H1 (cell line): ENCODE measurements around the gene CEP85.

Experiments
- CEBPB ChIP-seq: IDR thresholded peaks from 2 replicates; pipeline ENCODE4 v1.6.1; 2012; ENCODE audit warnings: low read depth, low read length
- CTCF ChIP-seq, 3 experiments: IDR thresholded peaks; 1 replicate in 2 of 3; 2 replicates in 1 of 3; pipeline versions ENCODE4 v1.5.1 to v1.6.1; 2011; ENCODE audit warnings: low read length in 3 of 3, mild to moderate bottlenecking in 3 of 3, inconsistent platforms in 2 of 3, low read depth in 1 of 3, moderate library complexity in 1 of 3; ENCODE audit not compliant: insufficient read depth in 1 of 3; ENCODE audit errors: control extremely low read depth in 1 of 3
- POLR2A ChIP-seq, 2 experiments: IDR thresholded peaks; 1 replicate in 1 of 2; 2 replicates in 1 of 2; pipeline ENCODE4 v1.6.1; 2011; ENCODE audit warnings: low read depth in 2 of 2, low read length in 2 of 2, mild to moderate bottlenecking in 2 of 2; ENCODE audit errors: control extremely low read depth in 1 of 2
- RFX5 ChIP-seq: IDR thresholded peaks from 2 replicates; pipeline ENCODE4 v1.6.1; 2011; ENCODE audit warnings: low read depth, low read length, improper control_type of control experiment, borderline replicate concordance
- SIN3A ChIP-seq, 2 experiments: IDR thresholded peaks in 1 of 2; conservative IDR thresholded peaks in 1 of 2; 2 replicates each; pipeline ENCODE4 v1.6.1; 2011 to 2012; ENCODE audit warnings: low read length in 2 of 2, improper control_type of control experiment in 1 of 2, low read depth in 1 of 2, mild to moderate bottlenecking in 1 of 2

GRCh38 chr1:26293911-26294463, 60.0 kb downstream of the CEP85 start:
- TF ChIP-seq CTCF (IDR thresholded peaks at IDR 0.05; ENCODE audit: control extremely low read depth in 1 of 3, insufficient read depth in 1 of 3, low read depth in 1 of 3, low read length in 3 of 3) (no peak), POLR2A (IDR thresholded peaks at IDR 0.05; ENCODE audit: control extremely low read depth in 1 of 2, low read depth in 2 of 2, low read length in 2 of 2) (no peak), CEBPB (no peak), RFX5 (no peak), SIN3A (conservative IDR thresholded peaks at IDR 0.05 in 1 of 2, IDR thresholded peaks at IDR 0.05 in 1 of 2; ENCODE audit: low read depth in 1 of 2, low read length in 2 of 2) (no peak)
